Liver (tissue), 9 donors: ENCODE results near the gene IQCF2. TPM values are rescaled to one million over a fixed set of nuclear protein-coding genes. Genes with fewer than 3 reads are reported as not detected.

Source experiments
- DNase-seq: peaks from one replicate; pipeline ENCODE4 v3.0.0-alpha.2; 2017; ENCODE audit warnings: low spot score
- H3K27ac ChIP-seq, 2 donors: one replicate each; pipeline ENCODE4 v1.7.0; 2013; ENCODE audit warnings: inconsistent platforms in 2 of 2, low read length in 2 of 2, control low read depth in 1 of 2, low read depth in 1 of 2, mild to moderate bottlenecking in 1 of 2
- H3K27me3 ChIP-seq, 4 donors: one replicate each; pipeline versions ENCODE4 v1.6.1 to v1.7.0; 2013; ENCODE audit warnings: low read length in 3 of 4, inconsistent platforms in 1 of 4, mild to moderate bottlenecking in 1 of 4, moderate library complexity in 1 of 4; ENCODE audit not compliant: control insufficient read depth in 4 of 4, insufficient read depth in 4 of 4
- H3K36me3 ChIP-seq, 4 donors: one replicate each; pipeline versions ENCODE4 v1.6.1 to v1.7.0; 2013; ENCODE audit warnings: low read length in 3 of 4, mild to moderate bottlenecking in 3 of 4, low read depth in 1 of 4, moderate library complexity in 1 of 4; ENCODE audit not compliant: control insufficient read depth in 4 of 4, insufficient read depth in 3 of 4
- H3K4me1 ChIP-seq, 4 donors: one replicate each; pipeline versions ENCODE4 v1.6.1 to v1.7.0; 2013; ENCODE audit warnings: low read length in 3 of 4, mild to moderate bottlenecking in 3 of 4, moderate library complexity in 1 of 4; ENCODE audit not compliant: control insufficient read depth in 4 of 4, insufficient read depth in 4 of 4
- H3K4me3 ChIP-seq, 3 donors: one replicate each; pipeline versions ENCODE4 v1.6.1 to v1.7.0; 2013; ENCODE audit warnings: low read length in 3 of 3, control low read depth in 1 of 3, low read depth in 1 of 3, mild to moderate bottlenecking in 1 of 3
- H3K9ac ChIP-seq, 2 donors: one replicate each; pipeline ENCODE4 v1.7.0; 2013; ENCODE audit warnings: low read length in 2 of 2, mild to moderate bottlenecking in 2 of 2, moderate library complexity in 2 of 2, control low read depth in 1 of 2, low read depth in 1 of 2
- H3K9me3 ChIP-seq, 4 donors: one replicate each; pipeline versions ENCODE4 v1.6.1 to v1.7.0; 2013; ENCODE audit warnings: low read length in 3 of 4; ENCODE audit not compliant: control insufficient read depth in 4 of 4
- ATF3 ChIP-seq: IDR thresholded peaks from 2 replicates; pipeline ENCODE4 v1.6.1; 2016; ENCODE audit warnings: antibody characterized with exemption
- CTCF ChIP-seq: fragments of 150-350 bp; IDR thresholded peaks from 2 replicates; pipeline ENCODE4 v1.5.1; 2017; ENCODE audit warnings: improper control_type of control experiment, low read depth, low read length; ENCODE audit not compliant: missing input control
- EGR1 ChIP-seq, 2 donors: IDR thresholded peaks; 2 replicates each; pipeline ENCODE4 v1.6.1; 2016 to 2018; ENCODE audit warnings: antibody characterized with exemption in 2 of 2, low read depth in 2 of 2
- FOXA2 ChIP-seq: IDR thresholded peaks from 2 replicates; pipeline ENCODE4 v1.6.1; 2016; ENCODE audit warnings: antibody characterized with exemption
- GABPA ChIP-seq, 2 donors: IDR thresholded peaks in 1 of 2; conservative IDR thresholded peaks in 1 of 2; 2 replicates each; pipeline ENCODE4 v1.6.1; 2016; ENCODE audit warnings: antibody characterized with exemption in 2 of 2, mild to moderate bottlenecking in 1 of 2, moderate library complexity in 1 of 2
- HNF4A ChIP-seq, 2 donors: conservative IDR thresholded peaks; 2 replicates each; pipeline ENCODE4 v1.6.1; 2016; ENCODE audit warnings: antibody characterized with exemption in 2 of 2, mild to moderate bottlenecking in 2 of 2
- HNF4G ChIP-seq: IDR thresholded peaks from 2 replicates; pipeline ENCODE4 v1.6.1; 2016; ENCODE audit warnings: antibody characterized with exemption
- JUND ChIP-seq, 2 donors: IDR thresholded peaks; 2 replicates each; pipeline ENCODE4 v1.6.1; 2016; ENCODE audit warnings: antibody characterized with exemption in 2 of 2
- NR2F2 ChIP-seq: IDR thresholded peaks from 2 replicates; pipeline ENCODE4 v1.6.1; 2016; ENCODE audit warnings: antibody characterized with exemption
- RAD21 ChIP-seq, 2 donors: IDR thresholded peaks; 2 replicates each; pipeline ENCODE4 v1.6.1; 2016; ENCODE audit warnings: antibody characterized with exemption in 2 of 2, mild to moderate bottlenecking in 2 of 2
- REST ChIP-seq: IDR thresholded peaks from 2 replicates; pipeline ENCODE4 v1.6.1; 2016; ENCODE audit warnings: antibody characterized with exemption, mild to moderate bottlenecking
- RXRA ChIP-seq, 2 donors: IDR thresholded peaks; 2 replicates each; pipeline ENCODE4 v1.6.1; 2017 to 2018; ENCODE audit warnings: antibody characterized with exemption in 2 of 2, mild to moderate bottlenecking in 1 of 2
- TAF1 ChIP-seq: conservative IDR thresholded peaks from 2 replicates; pipeline ENCODE4 v1.6.1; 2016; ENCODE audit warnings: antibody characterized with exemption, mild to moderate bottlenecking
- YY1 ChIP-seq: IDR thresholded peaks from 2 replicates; pipeline ENCODE4 v1.6.1; 2016; ENCODE audit warnings: antibody characterized with exemption, mild to moderate bottlenecking
- ZBTB33 ChIP-seq: IDR thresholded peaks from 2 replicates; pipeline ENCODE4 v1.6.1; 2016; ENCODE audit warnings: antibody characterized with exemption
- WGBS: extraction: QIAGEN DNeasy Blood & Tissue Kit; methylation state at CpG from one replicate; pipeline ENCODE4 v1.1.7; 2013; 5-methylcytosine and 5-hydroxymethylcytosine counted together
- polyA plus RNA-seq, 2 donors: library from polyadenylated mRNA; stranded (reverse) in 1 of 2; unstranded in 1 of 2; fragments of 200-250 nt in 1 of 2; fragments of >200 nt in 1 of 2; fragmentation: Nextera tagmentation in 1 of 2; extraction: Ambion mirVana in 1 of 2; gene quantifications; one replicate each; pipeline versions ENCODE4 v1.2.1 to v1.2.3, GENCODE V29; 2013 to 2015
- total RNA-seq, 2 donors: library from RNA; depleted of rRNA; stranded (reverse); fragments of >200 nt; gene quantifications; one replicate each; pipeline ENCODE4 v1.2.3, GENCODE V29; 2014
- donor health status: healthy.
- donor health status: healthy.
- donor health status: healthy.
- donor health status: healthy.
- donor health status: healthy.

The IQCF2 gene
- total and polyA plus RNA-seq, 4 donors = not detected

- TF ChIP-seq EGR1 (IDR thresholded peaks at IDR 0.05; ENCODE audit: low read depth in 2 of 2) = no peak
Measured at GRCh38 chr3:51816723-51817122, 44.7 kb upstream of the IQCF2 start (continued).

GRCh38 chr3:51817375-51817774 is 44.0 kb upstream of the IQCF2 start:
- H3K9me3 ChIP-seq = peaks cover 0 to 4% (median 3%) of the 10 kb centered on the region in 4 donors
- no peak for DNase-seq
- TF ChIP-seq TAF1 (no peak), JUND (IDR thresholded peaks at IDR 0.05) (no peak), CTCF (no peak), RAD21 (IDR thresholded peaks at IDR 0.05) (no peak), YY1 (no peak), HNF4A (conservative IDR thresholded peaks at IDR 0.05) (no peak), EGR1 (IDR thresholded peaks at IDR 0.05; ENCODE audit: low read depth in 2 of 2) (no peak), HNF4G (no peak), RXRA (IDR thresholded peaks at IDR 0.05) (no peak), GABPA (IDR thresholded peaks at IDR 0.05 in 1 of 2, conservative IDR thresholded peaks at IDR 0.05 in 1 of 2) (no peak), ATF3 (no peak), NR2F2 (no peak), ZBTB33 (no peak), REST (no peak)
- H3K27me3 ChIP-seq = no peaks in the 10 kb centered on the region
- no peak overlapping the region for H3K4me3 ChIP-seq
- no peak overlapping the region for H3K27ac ChIP-seq
- H3K36me3 ChIP-seq = no peaks in the 10 kb centered on the region
- WGBS = 89% methylated on average over 2 of the region's 2 CpGs
- H3K9ac ChIP-seq = no peak overlapping the region
- no peaks in the 10 kb centered on the region for H3K4me1 ChIP-seq

- Histone ChIP-seq H3K9me3 (peaks cover 0 to 4% (median 3%) of the 10 kb centered on the region in 4 donors), H3K27me3 (peaks cover 0 to 3% (median 0%) of the 10 kb centered on the region in 4 donors), H3K36me3 (no peaks in the 10 kb centered on the region), H3K4me3 (no peak overlapping the region), H3K9ac (no peak overlapping the region), H3K27ac (no peak overlapping the region), H3K4me1 (no peaks in the 10 kb centered on the region)
- TF ChIP-seq FOXA2 = no peak
- no peak for TF ChIP-seq HNF4A (conservative IDR thresholded peaks at IDR 0.05)
- no peak for TF ChIP-seq JUND (IDR thresholded peaks at IDR 0.05)
- no peak for TF ChIP-seq TAF1
- no peak for TF ChIP-seq RXRA (IDR thresholded peaks at IDR 0.05)
- no peak for TF ChIP-seq REST
- TF ChIP-seq HNF4G = no peak
- WGBS = 87% methylated on average over 15 of the region's 15 CpGs
- no peak for DNase-seq
Measured at GRCh38 chr3:51819151-51819550, 42.3 kb upstream of the IQCF2 start.
